BJ (cell line): ENCODE results near the gene SHISA7. TPM values are rescaled to one million over a fixed set of nuclear protein-coding genes. Genes with fewer than 3 reads are reported as not detected.

ENCODE experiments used
- CTCF ChIA-PET: fragments of 350-600 bp; formaldehyde crosslinking; extraction: SDS; loops from one replicate; lab custom pipeline; 2021; ENCODE audit warnings: antibody characterized with exemption, inconsistent platforms; lab: Yijun Ruan, JAX
- POLR2A ChIA-PET: fragments of 300-600 bp; sonication (Branson Sonifier 250); formaldehyde crosslinking; extraction: SDS; loops from one replicate; lab custom pipeline; 2021; ENCODE audit warnings: antibody characterized with exemption; lab: Charles Lee
- DNase-seq: peaks from one replicate; pipeline ENCODE4 v3.0.0-alpha.2; 2011; ENCODE audit warnings: low read depth
- H3K27me3 ChIP-seq: 2 replicates; pipeline ENCODE4 v1.6.0; 2011; ENCODE audit warnings: low read length; ENCODE audit not compliant: control insufficient read depth, insufficient read depth
- H3K36me3 ChIP-seq: 2 replicates; pipeline ENCODE4 v1.5.1; 2011; ENCODE audit warnings: low read length; ENCODE audit not compliant: control insufficient read depth, insufficient read depth
- H3K4me3 ChIP-seq: 2 replicates; pipeline ENCODE4 v1.5.1; 2011; ENCODE audit warnings: low read depth, mild to moderate bottlenecking, control low read depth, low read length
- CTCF ChIP-seq: IDR thresholded peaks from 2 replicates; pipeline ENCODE4 v1.5.1; 2011; ENCODE audit warnings: low read depth, mild to moderate bottlenecking, control low read depth, inconsistent platforms, low read length, moderate library complexity; ENCODE audit not compliant: insufficient read depth
- polyA plus RNA-seq: library from polyadenylated mRNA; depleted of rRNA; stranded (reverse); fragments of >200 nt; gene quantifications from 2 replicates; pipeline ENCODE4 v1.2.3, GENCODE V29; 2011

SHISA7 gene
- polyA plus RNA-seq, 1 experiment: not detected

- H3K4me3 ChIP-seq: no peak overlapping the region
- POLR2A ChIA-PET: no interaction called here
- CTCF ChIA-PET: interaction anchor here (0.7 to 10.9 kb wide), 6 partner anchors 14 to 164 kb away, joined by 3 to 106 read pairs (median 7); partner anchors contain the start of gene ZNF865
- DNase-seq: no peak
- no peaks in the 10 kb centered on the region; the same call in 1 of the 2 replicates for H3K36me3 ChIP-seq
- TF ChIP-seq CTCF: no peak
- H3K27me3 ChIP-seq: no peaks in the 10 kb centered on the region
These were observed 46.8 kb upstream of the SHISA7 start for GRCh38 chr19:55489711-55490477.

- ChIA-PET CTCF (interaction anchor here (1.5 to 10.9 kb wide), 5 partner anchors 15 to 165 kb away, joined by 4 to 106 read pairs (median 10); partner anchors contain the start of gene ZNF865), POLR2A (interaction anchor here (0.6 to 1.8 kb wide), 2 partner anchors 22 to 110 kb away, joined by 5 read pairs; partner anchors contain the start of gene FIZ1)
- no peak for DNase-seq
These were observed 46.0 kb upstream of the SHISA7 start for GRCh38 chr19:55488986-55489710.

GRCh38 chr19:55487924-55488687, 45.0 kb upstream of the SHISA7 start, which contains the start of gene SSC5D:
Gene SSC5D (plus strand): TSS chr19:55488436. CDS start chr19:55488590, 154 bp downstream.
- DNase-seq: no peak
- Histone ChIP-seq H3K4me3 (peak within 1 kb of the TSS; percentile 39), H3K36me3 (peaks cover 3% of the 10 kb centered on the region; the same call in 1 of the 2 replicates), H3K27me3 (no peaks in the 10 kb centered on the region)
- ChIA-PET CTCF (interaction anchor here (0.5 to 10.9 kb wide), 7 partner anchors 10 to 345 kb away, joined by 3 to 106 read pairs (median 4); partner anchors contain the start of gene ISOC2), POLR2A (interaction anchor here (0.6 to 1.8 kb wide), 3 partner anchors 11 to 111 kb away, joined by 5 read pairs; partner anchors contain the start of genes FIZ1 and ZNF628)
- no peak for TF ChIP-seq CTCF

More at GRCh38 chr19:55488986-55489710, 46.0 kb upstream of the SHISA7 start:
- H3K36me3 ChIP-seq: no peaks in the 10 kb centered on the region; the same call in 1 of the 2 replicates
- TF ChIP-seq CTCF: no peak
- H3K27me3 ChIP-seq: no peaks in the 10 kb centered on the region
- H3K4me3 ChIP-seq: peak overlapping the region; percentile 39

GRCh38 chr19:55486971-55487923, 44.1 kb upstream of the SHISA7 start:
- no peaks in the 10 kb centered on the region for H3K27me3 ChIP-seq
- H3K4me3 ChIP-seq: peak overlapping the region; percentile 26
- ChIA-PET POLR2A (interaction anchor here (0.6 to 1.8 kb wide), 3 partner anchors 10 to 33 kb away, joined by 3 to 5 read pairs (median 5); partner anchors contain the start of gene ZNF628), CTCF (interaction anchor here (0.5 to 10.9 kb wide), 6 partner anchors 9 to 345 kb away, joined by 3 to 106 read pairs (median 4); partner anchors contain the start of genes ISOC2 and ZNF784)
- DNase-seq: peak; percentile 82
- no peak for TF ChIP-seq CTCF
- peaks cover 3% of the 10 kb centered on the region for H3K36me3 ChIP-seq
